Rectal smooth muscle tissue (tissue), 1 donor: ENCODE results near the gene GCSH.

ENCODE experiments used
- H3K27ac ChIP-seq: one replicate; pipeline ENCODE4 v1.7.0; 2013; ENCODE audit warnings: low read depth, low read length, inconsistent platforms
- H3K27me3 ChIP-seq: one replicate; pipeline ENCODE4 v1.7.0; 2013; ENCODE audit warnings: low read length; ENCODE audit not compliant: control insufficient read depth, insufficient read depth
- H3K36me3 ChIP-seq: one replicate; pipeline ENCODE4 v1.7.0; 2013; ENCODE audit warnings: low read length; ENCODE audit not compliant: control insufficient read depth, insufficient read depth
- H3K4me1 ChIP-seq: one replicate; pipeline ENCODE4 v1.7.0; 2013; ENCODE audit warnings: low read length; ENCODE audit not compliant: control insufficient read depth, insufficient read depth
- H3K4me3 ChIP-seq: one replicate; pipeline ENCODE4 v1.7.0; 2013; ENCODE audit warnings: low read length
- H3K9ac ChIP-seq: one replicate; pipeline ENCODE4 v1.7.0; 2013; ENCODE audit warnings: low read length

GCSH gene

GRCh38 chr16:81095953-81096714 is at the start of gene GCSH:
Gene GCSH (minus strand): TSS chr16:81096395. CDS start chr16:81096278, 117 bp downstream.
- no peaks in the 10 kb centered on the region for H3K4me1 ChIP-seq
- H3K9ac ChIP-seq: peak within 1 kb of the TSS; percentile 49
- H3K36me3 ChIP-seq: no peaks in the 10 kb centered on the region
- H3K27ac ChIP-seq: peak within 1 kb of the TSS; percentile 73
- H3K27me3 ChIP-seq: no peaks in the 10 kb centered on the region
- H3K4me3 ChIP-seq: peak within 1 kb of the TSS; percentile 87

DNA sequence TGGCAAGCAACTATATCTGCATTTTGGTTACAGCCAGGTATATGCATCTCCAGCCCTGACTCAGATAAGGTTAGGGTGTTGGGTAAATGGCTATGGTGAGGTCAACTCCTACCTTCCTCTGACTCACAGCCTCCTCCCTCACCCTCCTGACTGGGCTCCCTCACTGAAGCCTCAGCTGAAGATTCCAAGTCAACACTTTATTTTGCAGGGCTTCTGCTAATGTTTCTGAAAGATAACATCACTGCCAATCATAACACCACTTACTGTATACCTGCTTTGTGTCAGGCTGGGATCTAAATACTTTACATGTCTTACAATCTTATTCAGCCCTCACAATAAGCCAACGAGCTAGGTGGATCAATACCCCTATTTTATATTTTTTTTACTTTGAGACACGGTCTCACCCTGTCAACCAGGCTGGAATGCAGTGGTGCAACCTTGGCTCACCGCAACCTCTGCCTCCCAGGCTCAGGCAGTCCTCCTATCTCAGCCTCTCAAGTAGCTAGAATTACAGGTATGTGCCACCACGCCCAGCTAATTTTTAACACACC is 47.8 kb upstream of the GCSH start:
- Histone ChIP-seq H3K9ac (no peak overlapping the region), H3K27ac (no peak overlapping the region), H3K4me3 (no peak overlapping the region), H3K4me1 (no peaks in the 10 kb centered on the region), H3K27me3 (no peaks in the 10 kb centered on the region), H3K36me3 (no peaks in the 10 kb centered on the region)

GRCh38 chr16:81142864-81143263 is 46.7 kb upstream of the GCSH start:
- no peaks in the 10 kb centered on the region for H3K27me3 ChIP-seq
- no peak overlapping the region for H3K4me3 ChIP-seq
- no peak overlapping the region for H3K27ac ChIP-seq

GRCh38 chr16:81140930-81141780 is 45.0 kb upstream of the GCSH start:
- no peak overlapping the region for H3K4me3 ChIP-seq
- H3K27ac ChIP-seq: no peak overlapping the region
- H3K4me1 ChIP-seq: no peaks in the 10 kb centered on the region
- H3K9ac ChIP-seq: no peak overlapping the region
- no peaks in the 10 kb centered on the region for H3K27me3 ChIP-seq
- H3K36me3 ChIP-seq: no peaks in the 10 kb centered on the region

More at GRCh38 chr16:81142864-81143263, 46.7 kb upstream of the GCSH start:
- H3K4me1 ChIP-seq: no peaks in the 10 kb centered on the region
- H3K9ac ChIP-seq: no peak overlapping the region
- H3K36me3 ChIP-seq: no peaks in the 10 kb centered on the region

- H3K4me3 ChIP-seq: no peak overlapping the region
- no peaks in the 10 kb centered on the region for H3K27me3 ChIP-seq
- H3K36me3 ChIP-seq: no peaks in the 10 kb centered on the region
- H3K27ac ChIP-seq: no peak overlapping the region
- H3K9ac ChIP-seq: no peak overlapping the region
- no peaks in the 10 kb centered on the region for H3K4me1 ChIP-seq
These were observed 42.8 kb upstream of the GCSH start for GRCh38 chr16:81138831-81139557.

GRCh38 chr16:81137754-81138153 is 41.6 kb upstream of the GCSH start:
- no peak overlapping the region for H3K27ac ChIP-seq
- no peaks in the 10 kb centered on the region for H3K27me3 ChIP-seq
- no peak overlapping the region for H3K4me3 ChIP-seq
- H3K36me3 ChIP-seq: no peaks in the 10 kb centered on the region
- no peaks in the 10 kb centered on the region for H3K4me1 ChIP-seq
- H3K9ac ChIP-seq: no peak overlapping the region

DNA sequence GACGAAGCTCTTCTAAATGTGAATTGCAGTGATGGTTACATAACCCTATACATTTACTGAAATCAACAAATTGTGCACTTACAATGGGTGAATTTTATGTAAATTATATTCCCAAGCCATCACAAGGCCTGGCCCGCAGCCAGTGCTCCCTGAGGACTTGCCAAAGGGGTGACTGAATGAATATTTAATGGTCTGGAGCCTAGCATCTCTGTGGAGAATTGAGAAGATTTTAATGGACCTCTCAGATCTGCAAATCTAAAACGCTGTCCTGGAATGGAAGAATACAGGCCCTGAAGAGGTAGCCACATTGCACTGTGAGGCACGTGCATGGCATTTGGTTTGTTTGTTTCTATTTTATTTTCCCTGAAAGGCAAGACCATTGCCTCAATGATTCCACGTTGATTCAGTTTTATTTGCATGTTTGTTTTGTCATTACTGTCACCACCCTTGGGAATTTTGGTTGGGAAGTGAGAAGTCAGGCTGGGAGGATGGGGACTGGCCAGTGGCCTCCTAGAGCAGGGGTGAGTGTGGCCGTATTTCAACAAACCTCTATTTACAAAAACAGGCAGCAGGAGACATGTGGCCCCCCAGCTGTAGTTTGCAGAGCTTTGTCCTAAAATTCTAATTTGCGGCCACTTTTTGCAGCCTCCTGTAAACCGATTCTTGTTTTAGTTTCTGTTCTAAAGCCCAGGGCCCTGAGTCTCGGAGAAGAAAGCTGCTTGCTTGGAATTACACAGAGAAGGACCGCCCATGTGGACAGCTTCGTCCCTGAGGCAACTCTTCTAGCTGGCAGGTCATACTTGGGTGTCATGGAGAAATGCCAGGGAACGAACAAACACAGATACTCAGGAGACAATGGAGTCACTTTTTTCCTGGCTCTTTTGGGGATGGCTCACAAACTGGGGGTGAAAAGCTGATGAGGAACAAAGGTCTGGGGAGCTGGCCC is 40.5 kb upstream of the GCSH start:
- no peak overlapping the region for H3K27ac ChIP-seq
- no peaks in the 10 kb centered on the region for H3K36me3 ChIP-seq
- H3K27me3 ChIP-seq: no peaks in the 10 kb centered on the region
- H3K4me1 ChIP-seq: no peaks in the 10 kb centered on the region
- H3K4me3 ChIP-seq: no peak overlapping the region
- no peak overlapping the region for H3K9ac ChIP-seq

DNA sequence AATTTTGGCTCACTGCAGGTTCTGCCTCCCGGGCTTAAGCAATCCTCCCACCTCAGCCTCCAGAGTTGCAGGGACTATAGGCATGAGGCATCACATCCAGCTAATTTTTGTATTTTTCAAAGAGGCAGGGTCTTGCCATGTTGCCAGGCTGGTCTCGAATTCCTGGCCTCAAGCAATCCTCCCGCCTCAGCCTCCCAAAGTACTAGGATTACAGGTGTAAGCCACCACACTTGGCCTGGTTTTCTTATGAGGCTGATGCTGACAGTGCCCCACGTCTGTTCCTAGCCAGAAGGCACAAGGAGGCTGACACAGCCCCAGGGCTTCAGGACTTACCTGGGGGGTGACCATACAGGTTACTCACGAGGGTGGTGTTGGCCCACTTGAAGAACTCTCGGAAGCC is 33.9 kb upstream of the GCSH start:
- no peaks in the 10 kb centered on the region for H3K27me3 ChIP-seq
- no peaks in the 10 kb centered on the region for H3K4me1 ChIP-seq
- no peak overlapping the region for H3K9ac ChIP-seq
- no peaks in the 10 kb centered on the region for H3K36me3 ChIP-seq
- no peak overlapping the region for H3K4me3 ChIP-seq
- H3K27ac ChIP-seq: no peak overlapping the region

- no peaks in the 10 kb centered on the region for H3K36me3 ChIP-seq
- no peaks in the 10 kb centered on the region for H3K4me1 ChIP-seq
- H3K27me3 ChIP-seq: no peaks in the 10 kb centered on the region
- H3K4me3 ChIP-seq: no peak overlapping the region
- no peak overlapping the region for H3K27ac ChIP-seq
- no peak overlapping the region for H3K9ac ChIP-seq
These were observed 32.7 kb upstream of the GCSH start for GRCh38 chr16:81128726-81129524.

GRCh38 chr16:81127051-81127450 is 30.9 kb upstream of the GCSH start:
- Histone ChIP-seq H3K9ac (no peak overlapping the region), H3K27ac (no peak overlapping the region), H3K27me3 (no peaks in the 10 kb centered on the region), H3K36me3 (no peaks in the 10 kb centered on the region), H3K4me3 (no peak overlapping the region), H3K4me1 (no peaks in the 10 kb centered on the region)
